B cell (primary cell): Measurements from ENCODE around the gene TRNAU1AP. TPM values are rescaled to one million over a fixed set of nuclear protein-coding genes. Genes with fewer than 3 reads are reported as not detected.

ENCODE experiments used
- ATAC-seq: fragments of 200-7000 bp; cut with Tn5 transposase; one replicate; pipeline ENCODE4 v1.10.0; 2021; ENCODE audit warnings: low read depth, mild to moderate bottlenecking, moderate number of reproducible peaks, moderate library complexity
- CTCF ChIA-PET: fragments of 350-600 bp; sonication (Branson Sonifier 250); formaldehyde crosslinking; loops from one replicate; lab custom pipeline; 2021; ENCODE audit warnings: antibody characterized with exemption, inconsistent platforms; lab: Charles Lee
- POLR2A ChIA-PET: fragments of 350-600 bp; sonication (Branson Sonifier 250); formaldehyde crosslinking; loops from one replicate; lab custom pipeline; 2021; ENCODE audit warnings: antibody characterized with exemption; lab: Charles Lee
- DNase-seq: peaks from one replicate; pipeline ENCODE4 v3.0.0; 2013
- H2AFZ ChIP-seq: 2 replicates; pipeline ENCODE4 v1.6.1; 2012; ENCODE audit warnings: mild to moderate bottlenecking, low read depth, low read length; ENCODE audit not compliant: insufficient read depth, poor library complexity, severe bottlenecking
- H3K27ac ChIP-seq, 2 donors: 1 replicate in 1 of 2; 2 replicates in 1 of 2; pipeline ENCODE4 v1.5.1; 2012 to 2013; ENCODE audit warnings: low read length in 2 of 2, mild to moderate bottlenecking in 2 of 2, moderate library complexity in 1 of 2
- H3K27me3 ChIP-seq, 4 experiments: fragments of 200-600 bp in 1 of 4; sonication (generic) in 1 of 4; replicated peaks in 1 of 4; 1 replicate in 2 of 4; 2 replicates in 2 of 4; pipeline versions ENCODE4 v1.6.1 to v1.7.0; 2013 to 2016; ENCODE audit warnings: low read length in 3 of 4, mild to moderate bottlenecking in 2 of 4, mixed read lengths in 1 of 4, moderate library complexity in 1 of 4; ENCODE audit not compliant: insufficient read depth in 4 of 4, control insufficient read depth in 3 of 4; ENCODE audit errors: control extremely low read depth in 1 of 4
- H3K36me3 ChIP-seq, 2 experiments: replicated peaks in 1 of 2; 1 replicate in 1 of 2; 2 replicates in 1 of 2; pipeline versions ENCODE4 v1.6.1 to v1.7.1; 2013; ENCODE audit warnings: low read length in 1 of 2; ENCODE audit not compliant: insufficient read depth in 2 of 2, control insufficient read depth in 1 of 2; ENCODE audit errors: control extremely low read depth in 1 of 2, extremely low read depth in 1 of 2
- H3K4me1 ChIP-seq, 2 donors: fragments of 200-600 bp in 1 of 2; sonication (generic) in 1 of 2; 1 replicate in 1 of 2; 2 replicates in 1 of 2; pipeline versions ENCODE4 v1.5.1 to v1.6.1; 2013 to 2017; ENCODE audit warnings: low read length in 2 of 2; ENCODE audit not compliant: control insufficient read depth in 2 of 2, insufficient read depth in 2 of 2
- H3K4me2 ChIP-seq: replicated peaks from 2 replicates; pipeline ENCODE3; 2012; ENCODE audit warnings: mild to moderate bottlenecking, low read depth, low read length; ENCODE audit not compliant: poor library complexity, severe bottlenecking
- H3K4me3 ChIP-seq, 5 experiments: fragments of 200-600 bp in 1 of 5; sonication (generic) in 1 of 5; 1 replicate in 3 of 5; 2 replicates in 2 of 5; pipeline versions ENCODE4 v1.5.1 to v1.7.0; 2011 to 2016; ENCODE audit warnings: low read length in 4 of 5, mild to moderate bottlenecking in 4 of 5, low read depth in 2 of 5, control low read depth in 1 of 5, moderate library complexity in 1 of 5; ENCODE audit not compliant: insufficient read depth in 1 of 5; ENCODE audit errors: control extremely low read depth in 1 of 5, extremely low read depth in 1 of 5
- H3K79me2 ChIP-seq: fragments of 200-600 bp; sonication (generic); one replicate; pipeline ENCODE4 v1.6.0; 2016; ENCODE audit warnings: low read length; ENCODE audit not compliant: control insufficient read depth, insufficient read depth
- H3K9ac ChIP-seq: fragments of 200-600 bp; sonication (generic); 2 replicates; pipeline ENCODE4 v1.6.1; 2017; ENCODE audit warnings: mild to moderate bottlenecking, low read length, moderate library complexity
- H3K9me3 ChIP-seq, 3 donors: one replicate each; pipeline versions ENCODE4 v1.6.1 to v1.7.1; 2013; ENCODE audit warnings: low read length in 2 of 3; ENCODE audit not compliant: control insufficient read depth in 2 of 3, insufficient read depth in 1 of 3; ENCODE audit errors: control extremely low read depth in 1 of 3
- H4K20me1 ChIP-seq: 2 replicates; pipeline ENCODE4 v1.6.0; 2012; ENCODE audit warnings: mild to moderate bottlenecking, low read length; ENCODE audit not compliant: insufficient read depth, control insufficient read depth, poor library complexity, severe bottlenecking
- H3K27ac Mint-ChIP-seq: one replicate; pipeline ENCODE4 v1.8.0; 2021; ENCODE audit warnings: mixed read lengths
- H3K27me3 Mint-ChIP-seq: one replicate; pipeline ENCODE4 v1.8.0; 2021; ENCODE audit warnings: mixed read lengths
- H3K4me1 Mint-ChIP-seq: one replicate; pipeline ENCODE4 v1.8.0; 2021; ENCODE audit warnings: mixed read lengths
- H3K4me3 Mint-ChIP-seq: one replicate; pipeline ENCODE4 v1.8.0; 2021; ENCODE audit warnings: mixed read lengths
- H3K9me3 Mint-ChIP-seq: one replicate; pipeline ENCODE4 v1.8.0; 2022; ENCODE audit warnings: mixed read lengths; ENCODE audit not compliant: insufficient read depth
- EZH2 ChIP-seq: IDR thresholded peaks from 2 replicates; pipeline ENCODE4 v1.6.1; 2012; ENCODE audit warnings: borderline replicate concordance, low read depth, mild to moderate bottlenecking, moderate library complexity, low read length; ENCODE audit not compliant: insufficient read depth, poor library complexity, severe bottlenecking
- WGBS: methylation state at CpG from one replicate; pipeline ENCODE4 v1.1.5; 2013; ENCODE audit warnings: missing lambda C conversion rate; ENCODE audit not compliant: insufficient coverage; 5-methylcytosine and 5-hydroxymethylcytosine counted together
- intact Hi-C: fragments of 100-400 bp; cut with micrococcal nuclease; formaldehyde crosslinking; loops from one replicate; pipeline ENCODE4 v1.10.0; 2022
- polyA plus RNA-seq: library from polyadenylated mRNA; depleted of rRNA; stranded (reverse); fragments of >200 nt; gene quantifications from 2 replicates; pipeline ENCODE4 v1.2.3, GENCODE V29; 2012
- total RNA-seq, 2 donors: library from RNA; stranded (reverse); fragments of 120-200 nt in 1 of 2; gene quantifications; 1 replicate in 1 of 2; 2 replicates in 1 of 2; pipeline versions ENCODE4 v1.2.3 to v1.2.4, GENCODE V29; 2013 to 2022
- TF ChIP-seq, protein P1 (sequence below): fragments of 200-600 bp; IDR thresholded peaks from one replicate; pipeline ENCODE4 v1.8.0; 2022; ENCODE audit warnings: antibody characterized with exemption, mild to moderate bottlenecking

Gene TRNAU1AP
- total and polyA plus RNA-seq, 2 donors (not counting 1 experiment from before 2014, with no cell fraction given) = 39.8 to 45.2 TPM

GRCh38 chr1:28551381-28551780 is 1.5 kb upstream of the TRNAU1AP start:
- DNase-seq = no peak
- Mint-ChIP-seq H3K4me3 (peak overlapping the region; percentile 23), H3K27me3 (no peaks in the 10 kb centered on the region), H3K4me1 (peaks cover 18% of the 10 kb centered on the region), H3K9me3 (no peaks in the 10 kb centered on the region), H3K27ac (peak overlapping the region; percentile 4)
- CTCF ChIA-PET = interaction anchor here (1.7 to 3.9 kb wide), 2 partner anchors 30 to 330 kb away, joined by 5 to 23 read pairs; no protein-coding TSS in a partner anchor
- H2AFZ ChIP-seq = peak overlapping the region; percentile 94
- ATAC-seq = no peak
- H3K79me2 ChIP-seq = peaks cover 14% of the 10 kb centered on the region
- no peak overlapping the region for H3K4me3 ChIP-seq
- H3K36me3 ChIP-seq = peaks cover 0 to 10% of the 10 kb centered on the region in 2 experiments
- H4K20me1 ChIP-seq = no peaks in the 10 kb centered on the region
- no peaks in the 10 kb centered on the region for H3K9me3 ChIP-seq
- no peak overlapping the region for H3K4me2 ChIP-seq
- no peak overlapping the region for H3K9ac ChIP-seq
- peaks cover 5 to 17% of the 10 kb centered on the region in 2 donors for H3K4me1 ChIP-seq
- POLR2A ChIA-PET = interaction anchor here (0.6 to 1.9 kb wide), 6 partner anchors 28 to 548 kb away, joined by 3 to 10 read pairs (median 4); partner anchors contain the start of gene YTHDF2
- 96% methylated on average over 4 of the region's 6 CpGs for WGBS
- TF ChIP-seq, protein P1, sequence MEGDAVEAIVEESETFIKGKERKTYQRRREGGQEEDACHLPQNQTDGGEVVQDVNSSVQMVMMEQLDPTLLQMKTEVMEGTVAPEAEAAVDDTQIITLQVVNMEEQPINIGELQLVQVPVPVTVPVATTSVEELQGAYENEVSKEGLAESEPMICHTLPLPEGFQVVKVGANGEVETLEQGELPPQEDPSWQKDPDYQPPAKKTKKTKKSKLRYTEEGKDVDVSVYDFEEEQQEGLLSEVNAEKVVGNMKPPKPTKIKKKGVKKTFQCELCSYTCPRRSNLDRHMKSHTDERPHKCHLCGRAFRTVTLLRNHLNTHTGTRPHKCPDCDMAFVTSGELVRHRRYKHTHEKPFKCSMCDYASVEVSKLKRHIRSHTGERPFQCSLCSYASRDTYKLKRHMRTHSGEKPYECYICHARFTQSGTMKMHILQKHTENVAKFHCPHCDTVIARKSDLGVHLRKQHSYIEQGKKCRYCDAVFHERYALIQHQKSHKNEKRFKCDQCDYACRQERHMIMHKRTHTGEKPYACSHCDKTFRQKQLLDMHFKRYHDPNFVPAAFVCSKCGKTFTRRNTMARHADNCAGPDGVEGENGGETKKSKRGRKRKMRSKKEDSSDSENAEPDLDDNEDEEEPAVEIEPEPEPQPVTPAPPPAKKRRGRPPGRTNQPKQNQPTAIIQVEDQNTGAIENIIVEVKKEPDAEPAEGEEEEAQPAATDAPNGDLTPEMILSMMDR = no peak
- TF ChIP-seq EZH2 = no peak
- intact Hi-C loops = no loop called here
- peak overlapping the region in 1 of 2 donors; percentile 86 for H3K27ac ChIP-seq
- H3K27me3 ChIP-seq = no peaks in the 10 kb centered on the region

DNA sequence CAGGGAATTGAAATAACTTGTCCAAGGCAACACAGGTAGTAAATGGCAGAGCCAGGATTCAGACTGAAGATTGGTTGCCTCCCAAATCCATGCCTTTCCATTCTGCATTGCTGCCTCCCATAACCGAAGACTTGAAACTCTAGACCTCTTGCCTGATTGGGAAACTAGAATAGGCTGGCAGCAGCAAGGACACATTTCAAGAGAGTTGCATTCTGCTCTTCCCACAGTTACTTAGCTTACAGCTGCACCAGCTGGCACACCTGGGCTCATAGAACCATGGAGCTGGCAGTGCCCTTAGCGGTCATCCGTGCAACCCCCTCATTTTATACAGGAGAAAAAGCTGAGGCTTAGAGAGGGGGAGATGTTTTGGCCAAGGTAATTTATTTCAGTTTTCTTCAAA is 8.0 kb downstream of the TRNAU1AP start:
- Histone ChIP-seq H4K20me1 (no peaks in the 10 kb centered on the region), H2AFZ (no peak overlapping the region), H3K4me2 (no peak overlapping the region), H3K9me3 (no peaks in the 10 kb centered on the region), H3K79me2 (peaks cover 2% of the 10 kb centered on the region), H3K36me3 (peaks cover 2 to 48% of the 10 kb centered on the region in 2 experiments), H3K4me3 (no peak overlapping the region), H3K9ac (no peak overlapping the region), H3K27me3 (no peaks in the 10 kb centered on the region), H3K27ac (no peak overlapping the region), H3K4me1 (no peaks in the 10 kb centered on the region)
- Mint-ChIP-seq H3K4me3 (no peak overlapping the region), H3K4me1 (no peaks in the 10 kb centered on the region), H3K27ac (no peak overlapping the region), H3K27me3 (no peaks in the 10 kb centered on the region), H3K9me3 (no peaks in the 10 kb centered on the region)
- no peak for ATAC-seq
- intact Hi-C loops = no loop called here
- POLR2A ChIA-PET = interaction anchor here (0.9 kb wide), 1 partner anchor 212 kb away, joined by 3 read pairs; no protein-coding TSS in a partner anchor
- TF ChIP-seq EZH2 = no peak
- TF ChIP-seq, protein P1 = no peak
- WGBS = 100% methylated on average over 1 of the region's 3 CpGs
- DNase-seq = no peak
- CTCF ChIA-PET = interaction anchor here (1.2 kb wide), 1 partner anchor 11 kb away, joined by 3 read pairs; no protein-coding TSS in a partner anchor
